WTC11 (cell line): ENCODE data around the gene DHX29. TPM values are rescaled to one million over a fixed set of nuclear protein-coding genes. Genes with fewer than 3 reads are reported as not detected.

Source experiments
- ATAC-seq: fragments of 200-7000 bp; cut with Tn5 transposase; 2 replicates; pipeline ENCODE4 v1.10.0; 2021; ENCODE audit warnings: mild to moderate bottlenecking, moderate library complexity
- CTCF ChIA-PET: fragments of 300-600 bp; sonication (Branson Sonifier 250); formaldehyde crosslinking; loops from one replicate; lab custom pipeline; 2021; ENCODE audit warnings: antibody characterized with exemption; lab: Charles Lee
- POLR2A ChIA-PET: fragments of 350-600 bp; sonication (Branson Sonifier 250); formaldehyde crosslinking; loops from one replicate; lab custom pipeline; 2021; ENCODE audit warnings: antibody characterized with exemption; lab: Charles Lee
- DNase-seq: peaks from one replicate; pipeline ENCODE4 v3.0.0; 2021; ENCODE audit warnings: low spot score
- H3K27ac Mint-ChIP-seq: 2 replicates; pipeline ENCODE4 v1.8.0; 2021; ENCODE audit warnings: mixed read lengths
- H3K27me3 Mint-ChIP-seq: 2 replicates; pipeline ENCODE4 v1.8.0; 2021; ENCODE audit warnings: low read depth, mild to moderate bottlenecking, moderate library complexity, mixed read lengths
- H3K36me3 Mint-ChIP-seq: 2 replicates; pipeline ENCODE4 v1.8.0; 2021; ENCODE audit warnings: mixed read lengths
- H3K4me1 Mint-ChIP-seq: 2 replicates; pipeline ENCODE4 v1.8.0; 2022; ENCODE audit warnings: mixed read lengths
- H3K4me3 Mint-ChIP-seq: 2 replicates; pipeline ENCODE4 v1.8.0; 2021; ENCODE audit warnings: mild to moderate bottlenecking, moderate library complexity, mixed read lengths
- H3K9me3 Mint-ChIP-seq: 2 replicates; pipeline ENCODE4 v1.8.0; 2021; ENCODE audit warnings: mixed read lengths
- ESRRA ChIP-seq: sonication (generic); formaldehyde crosslinking; IDR thresholded peaks from 2 replicates; pipeline ENCODE4 v1.8.1; 2022; ENCODE audit warnings: mild to moderate bottlenecking, missing genetic modification reagents, borderline replicate concordance
- ETV6 ChIP-seq: sonication (generic); formaldehyde crosslinking; IDR thresholded peaks from 2 replicates; pipeline ENCODE4 v1.8.1; 2022; ENCODE audit warnings: mild to moderate bottlenecking, missing genetic modification reagents
- FOXJ3 ChIP-seq: sonication (generic); formaldehyde crosslinking; IDR thresholded peaks from 2 replicates; pipeline ENCODE4 v1.9.0; 2021; ENCODE audit warnings: missing genetic modification reagents, mild to moderate bottlenecking, borderline replicate concordance
- GABPB1 ChIP-seq: sonication (generic); formaldehyde crosslinking; IDR thresholded peaks from 2 replicates; pipeline ENCODE4 v1.8.1; 2023; ENCODE audit warnings: mild to moderate bottlenecking, missing genetic modification reagents
- OVOL2 ChIP-seq: fragments of 250-450 bp; sonication (Bioruptor Pico); IDR thresholded peaks from 2 replicates; pipeline ENCODE4 v1.9.0; 2021; ENCODE audit warnings: mild to moderate bottlenecking, borderline replicate concordance
- TP53 ChIP-seq: sonication (generic); formaldehyde crosslinking; IDR thresholded peaks from 2 replicates; pipeline ENCODE4 v1.8.1; 2023; ENCODE audit warnings: mild to moderate bottlenecking, missing genetic modification reagents
- ZNF121 ChIP-seq: sonication (generic); formaldehyde crosslinking; IDR thresholded peaks from 2 replicates; pipeline ENCODE4 v1.8.0; 2023; ENCODE audit warnings: missing genetic modification reagents
- ZNF671 ChIP-seq: fragments of 250-450 bp; sonication (Bioruptor Pico); IDR thresholded peaks from 2 replicates; pipeline ENCODE4 v1.8.0; 2021; ENCODE audit warnings: mild to moderate bottlenecking
- total RNA-seq: library from RNA; stranded (reverse); gene quantifications from 3 replicates; pipeline ENCODE4 v1.2.3, GENCODE V29; 2021
- TF ChIP-seq, protein P1 (sequence below): sonication (generic); formaldehyde crosslinking; IDR thresholded peaks from 2 replicates; pipeline ENCODE4 v1.8.0; 2023; ENCODE audit warnings: mild to moderate bottlenecking, missing genetic modification reagents
- TF ChIP-seq, protein P2 (sequence below): sonication (generic); formaldehyde crosslinking; IDR thresholded peaks from 2 replicates; pipeline ENCODE4 v1.8.1; 2022; ENCODE audit warnings: low read depth, missing genetic modification reagents, borderline replicate concordance
- TF ChIP-seq, protein P3 (sequence below): sonication (generic); formaldehyde crosslinking; IDR thresholded peaks from 2 replicates; pipeline ENCODE4 v1.8.0; 2022; ENCODE audit warnings: mild to moderate bottlenecking, missing genetic modification reagents
- TF ChIP-seq, protein P4 (sequence below): fragments of 250-450 bp; sonication (Bioruptor Pico); IDR thresholded peaks from 2 replicates; pipeline ENCODE4 v1.9.0; 2021; ENCODE audit warnings: mild to moderate bottlenecking
- TF ChIP-seq, protein P5 (sequence below): sonication (generic); formaldehyde crosslinking; IDR thresholded peaks from 2 replicates; pipeline ENCODE4 v1.8.1; 2023; ENCODE audit warnings: mild to moderate bottlenecking, moderate library complexity, missing genetic modification reagents
- TF ChIP-seq, protein P6 (sequence below): sonication (generic); formaldehyde crosslinking; IDR thresholded peaks from 2 replicates; pipeline ENCODE4 v1.8.1; 2023; ENCODE audit warnings: mild to moderate bottlenecking, missing genetic modification reagents, moderate library complexity
- TF ChIP-seq, protein P7 (sequence below): sonication (generic); formaldehyde crosslinking; IDR thresholded peaks from 2 replicates; pipeline ENCODE4 v1.8.0; 2023; ENCODE audit warnings: missing genetic modification reagents, mild to moderate bottlenecking, borderline replicate concordance
- TF ChIP-seq, protein P8 (sequence below): fragments of 200-600 bp; IDR thresholded peaks from 2 replicates; pipeline ENCODE4 v1.8.0; 2022; ENCODE audit warnings: antibody characterized with exemption

Gene DHX29
- total RNA-seq, 1 experiment from 2014 or later: 29.7 TPM

DNA sequence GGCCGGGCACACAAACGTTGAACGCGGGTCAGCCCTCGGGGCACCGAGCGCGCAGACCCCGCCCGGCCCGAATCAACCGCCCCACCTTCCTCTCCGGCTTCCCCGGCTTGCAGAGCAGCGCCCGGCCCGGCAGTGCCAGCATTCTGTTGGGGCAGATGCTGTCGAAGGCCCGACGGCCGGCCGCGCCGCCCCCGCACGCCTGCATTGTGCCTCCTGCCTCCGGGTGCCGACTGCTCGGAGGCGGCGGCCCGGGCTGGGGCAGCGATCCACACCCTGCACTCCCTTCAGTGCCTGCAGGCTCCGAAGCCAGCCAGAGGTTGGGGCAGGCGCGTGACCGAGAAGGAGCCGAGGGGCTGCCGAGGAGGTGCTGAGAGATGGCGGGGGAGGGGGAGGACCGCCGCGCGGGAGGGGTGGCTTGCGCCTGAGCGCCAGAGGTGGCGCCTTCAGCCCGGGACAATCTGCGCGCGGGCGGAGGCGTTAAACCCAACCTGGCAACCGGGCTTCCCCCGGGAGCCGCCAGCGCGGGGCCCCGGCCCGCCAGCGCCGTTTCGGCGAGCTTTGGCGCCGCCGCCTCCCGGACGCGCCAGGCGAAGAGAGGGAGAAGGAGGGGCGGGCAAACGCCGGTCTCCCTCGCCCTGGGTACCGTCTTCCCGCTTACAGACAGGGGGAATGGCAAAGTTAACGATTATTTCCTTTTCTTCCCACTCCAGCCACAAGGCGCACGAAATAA, 80.4 kb downstream of the DHX29 start, which contains the start of gene MCIDAS (continued):
- TF ChIP-seq, protein P1, sequence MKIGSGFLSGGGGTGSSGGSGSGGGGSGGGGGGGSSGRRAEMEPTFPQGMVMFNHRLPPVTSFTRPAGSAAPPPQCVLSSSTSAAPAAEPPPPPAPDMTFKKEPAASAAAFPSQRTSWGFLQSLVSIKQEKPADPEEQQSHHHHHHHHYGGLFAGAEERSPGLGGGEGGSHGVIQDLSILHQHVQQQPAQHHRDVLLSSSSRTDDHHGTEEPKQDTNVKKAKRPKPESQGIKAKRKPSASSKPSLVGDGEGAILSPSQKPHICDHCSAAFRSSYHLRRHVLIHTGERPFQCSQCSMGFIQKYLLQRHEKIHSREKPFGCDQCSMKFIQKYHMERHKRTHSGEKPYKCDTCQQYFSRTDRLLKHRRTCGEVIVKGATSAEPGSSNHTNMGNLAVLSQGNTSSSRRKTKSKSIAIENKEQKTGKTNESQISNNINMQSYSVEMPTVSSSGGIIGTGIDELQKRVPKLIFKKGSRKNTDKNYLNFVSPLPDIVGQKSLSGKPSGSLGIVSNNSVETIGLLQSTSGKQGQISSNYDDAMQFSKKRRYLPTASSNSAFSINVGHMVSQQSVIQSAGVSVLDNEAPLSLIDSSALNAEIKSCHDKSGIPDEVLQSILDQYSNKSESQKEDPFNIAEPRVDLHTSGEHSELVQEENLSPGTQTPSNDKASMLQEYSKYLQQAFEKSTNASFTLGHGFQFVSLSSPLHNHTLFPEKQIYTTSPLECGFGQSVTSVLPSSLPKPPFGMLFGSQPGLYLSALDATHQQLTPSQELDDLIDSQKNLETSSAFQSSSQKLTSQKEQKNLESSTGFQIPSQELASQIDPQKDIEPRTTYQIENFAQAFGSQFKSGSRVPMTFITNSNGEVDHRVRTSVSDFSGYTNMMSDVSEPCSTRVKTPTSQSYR (CRISPR knock-in tag): 0 out of 2 replicates have a peak, but pooled peaks have one; percentile 46
- TF ChIP-seq, protein P2, sequence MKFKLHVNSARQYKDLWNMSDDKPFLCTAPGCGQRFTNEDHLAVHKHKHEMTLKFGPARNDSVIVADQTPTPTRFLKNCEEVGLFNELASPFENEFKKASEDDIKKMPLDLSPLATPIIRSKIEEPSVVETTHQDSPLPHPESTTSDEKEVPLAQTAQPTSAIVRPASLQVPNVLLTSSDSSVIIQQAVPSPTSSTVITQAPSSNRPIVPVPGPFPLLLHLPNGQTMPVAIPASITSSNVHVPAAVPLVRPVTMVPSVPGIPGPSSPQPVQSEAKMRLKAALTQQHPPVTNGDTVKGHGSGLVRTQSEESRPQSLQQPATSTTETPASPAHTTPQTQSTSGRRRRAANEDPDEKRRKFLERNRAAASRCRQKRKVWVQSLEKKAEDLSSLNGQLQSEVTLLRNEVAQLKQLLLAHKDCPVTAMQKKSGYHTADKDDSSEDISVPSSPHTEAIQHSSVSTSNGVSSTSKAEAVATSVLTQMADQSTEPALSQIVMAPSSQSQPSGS (CRISPR knock-in tag): no peak
- TF ChIP-seq, protein P3, sequence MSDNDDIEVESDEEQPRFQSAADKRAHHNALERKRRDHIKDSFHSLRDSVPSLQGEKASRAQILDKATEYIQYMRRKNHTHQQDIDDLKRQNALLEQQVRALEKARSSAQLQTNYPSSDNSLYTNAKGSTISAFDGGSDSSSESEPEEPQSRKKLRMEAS: peak; percentile 27
- TF ChIP-seq, protein P4, sequence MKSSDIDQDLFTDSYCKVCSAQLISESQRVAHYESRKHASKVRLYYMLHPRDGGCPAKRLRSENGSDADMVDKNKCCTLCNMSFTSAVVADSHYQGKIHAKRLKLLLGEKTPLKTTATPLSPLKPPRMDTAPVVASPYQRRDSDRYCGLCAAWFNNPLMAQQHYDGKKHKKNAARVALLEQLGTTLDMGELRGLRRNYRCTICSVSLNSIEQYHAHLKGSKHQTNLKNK: no peak
- TF ChIP-seq, protein P5, sequence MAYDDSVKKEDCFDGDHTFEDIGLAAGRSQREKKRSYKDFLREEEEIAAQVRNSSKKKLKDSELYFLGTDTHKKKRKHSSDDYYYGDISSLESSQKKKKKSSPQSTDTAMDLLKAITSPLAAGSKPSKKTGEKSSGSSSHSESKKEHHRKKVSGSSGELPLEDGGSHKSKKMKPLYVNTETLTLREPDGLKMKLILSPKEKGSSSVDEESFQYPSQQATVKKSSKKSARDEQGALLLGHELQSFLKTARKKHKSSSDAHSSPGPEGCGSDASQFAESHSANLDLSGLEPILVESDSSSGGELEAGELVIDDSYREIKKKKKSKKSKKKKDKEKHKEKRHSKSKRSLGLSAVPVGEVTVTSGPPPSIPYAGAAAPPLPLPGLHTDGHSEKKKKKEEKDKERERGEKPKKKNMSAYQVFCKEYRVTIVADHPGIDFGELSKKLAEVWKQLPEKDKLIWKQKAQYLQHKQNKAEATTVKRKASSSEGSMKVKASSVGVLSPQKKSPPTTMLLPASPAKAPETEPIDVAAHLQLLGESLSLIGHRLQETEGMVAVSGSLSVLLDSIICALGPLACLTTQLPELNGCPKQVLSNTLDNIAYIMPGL (CRISPR knock-in tag): peak; percentile 77; the same call in 1 of the 2 replicates
- TF ChIP-seq, protein P6, sequence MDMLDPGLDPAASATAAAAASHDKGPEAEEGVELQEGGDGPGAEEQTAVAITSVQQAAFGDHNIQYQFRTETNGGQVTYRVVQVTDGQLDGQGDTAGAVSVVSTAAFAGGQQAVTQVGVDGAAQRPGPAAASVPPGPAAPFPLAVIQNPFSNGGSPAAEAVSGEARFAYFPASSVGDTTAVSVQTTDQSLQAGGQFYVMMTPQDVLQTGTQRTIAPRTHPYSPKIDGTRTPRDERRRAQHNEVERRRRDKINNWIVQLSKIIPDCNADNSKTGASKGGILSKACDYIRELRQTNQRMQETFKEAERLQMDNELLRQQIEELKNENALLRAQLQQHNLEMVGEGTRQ (CRISPR knock-in tag): 0 out of 2 replicates have a peak, but pooled peaks have one; percentile 9
- peak; percentile 24; the same call in 1 of the 2 replicates for TF ChIP-seq ETV6 (CRISPR knock-in tag)
- no peak for TF ChIP-seq FOXJ3 (CRISPR knock-in tag)
- TF ChIP-seq ZNF671: no peak
- no peak for TF ChIP-seq ESRRA (CRISPR knock-in tag)
- TF ChIP-seq, all 79 proteins: peak for 9

DNA sequence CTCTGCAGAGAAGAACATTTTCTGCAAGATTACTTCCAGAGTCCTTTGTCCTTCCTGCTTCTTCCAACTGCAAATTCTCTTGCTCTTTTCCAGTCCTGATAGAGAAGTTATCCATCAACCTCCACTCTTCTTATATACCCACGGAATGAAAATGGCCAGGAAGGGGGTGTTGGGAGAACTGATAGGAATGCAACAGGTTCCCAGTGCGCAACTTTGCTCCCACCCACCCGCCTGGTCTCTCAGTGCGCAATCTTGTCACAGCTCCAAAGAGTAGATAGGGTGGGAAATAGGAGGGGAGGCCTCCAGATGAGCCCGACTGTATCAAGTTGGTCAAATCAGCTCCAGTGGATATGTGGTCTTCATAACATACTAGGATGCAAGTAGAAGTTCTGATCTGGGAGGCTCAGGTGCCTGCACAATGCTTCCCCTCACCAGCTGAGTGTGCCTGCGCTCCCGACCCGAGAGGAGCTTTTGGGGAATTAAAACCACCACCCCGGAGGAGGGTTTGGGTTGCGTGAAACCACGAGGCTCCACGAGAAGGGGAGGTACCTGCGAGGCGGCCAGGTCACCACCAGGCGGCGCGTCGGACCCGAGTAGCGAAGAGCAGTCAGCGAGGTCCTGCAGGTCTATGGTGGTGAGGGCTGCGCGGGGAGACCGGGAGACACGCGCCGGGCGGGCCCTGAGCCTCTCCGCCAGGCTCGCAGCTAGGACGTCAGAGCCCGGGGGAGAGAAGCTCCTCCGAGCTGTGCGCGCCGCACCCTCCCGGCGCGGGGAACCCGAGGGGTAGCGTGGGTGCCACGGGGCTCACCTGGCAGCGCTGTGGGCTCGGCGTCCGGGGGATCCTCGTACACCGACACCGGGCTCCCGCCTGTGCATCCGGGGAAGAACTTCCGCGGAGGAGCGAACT, 81.2 kb downstream of the DHX29 start:
- Mint-ChIP-seq H3K9me3 (no peaks in the 10 kb centered on the region), H3K4me3 (peak overlapping the region; percentile 56), H3K4me1 (peaks cover 34% of the 10 kb centered on the region), H3K27ac (no peak overlapping the region), H3K27me3 (peaks cover 99% of the 10 kb centered on the region), H3K36me3 (no peaks in the 10 kb centered on the region)
- ChIA-PET CTCF (interaction anchor here (0.6 to 2.0 kb wide), 9 partner anchors 8 to 590 kb away, joined by 3 to 8 read pairs (median 4); partner anchors contain the start of gene CDC20B), POLR2A (no interaction called here)
- peak; percentile 74 for ATAC-seq
- DNase-seq: peak; percentile 90
- TF ChIP-seq ZNF121 (CRISPR knock-in tag) (0 out of 2 replicates have a peak, but pooled peaks have one; percentile 22), OVOL2 (no peak), GABPB1 (no peak; the same call in 1 of the 2 replicates), TP53 (CRISPR knock-in tag) (no peak)
- TF ChIP-seq, protein P7, sequence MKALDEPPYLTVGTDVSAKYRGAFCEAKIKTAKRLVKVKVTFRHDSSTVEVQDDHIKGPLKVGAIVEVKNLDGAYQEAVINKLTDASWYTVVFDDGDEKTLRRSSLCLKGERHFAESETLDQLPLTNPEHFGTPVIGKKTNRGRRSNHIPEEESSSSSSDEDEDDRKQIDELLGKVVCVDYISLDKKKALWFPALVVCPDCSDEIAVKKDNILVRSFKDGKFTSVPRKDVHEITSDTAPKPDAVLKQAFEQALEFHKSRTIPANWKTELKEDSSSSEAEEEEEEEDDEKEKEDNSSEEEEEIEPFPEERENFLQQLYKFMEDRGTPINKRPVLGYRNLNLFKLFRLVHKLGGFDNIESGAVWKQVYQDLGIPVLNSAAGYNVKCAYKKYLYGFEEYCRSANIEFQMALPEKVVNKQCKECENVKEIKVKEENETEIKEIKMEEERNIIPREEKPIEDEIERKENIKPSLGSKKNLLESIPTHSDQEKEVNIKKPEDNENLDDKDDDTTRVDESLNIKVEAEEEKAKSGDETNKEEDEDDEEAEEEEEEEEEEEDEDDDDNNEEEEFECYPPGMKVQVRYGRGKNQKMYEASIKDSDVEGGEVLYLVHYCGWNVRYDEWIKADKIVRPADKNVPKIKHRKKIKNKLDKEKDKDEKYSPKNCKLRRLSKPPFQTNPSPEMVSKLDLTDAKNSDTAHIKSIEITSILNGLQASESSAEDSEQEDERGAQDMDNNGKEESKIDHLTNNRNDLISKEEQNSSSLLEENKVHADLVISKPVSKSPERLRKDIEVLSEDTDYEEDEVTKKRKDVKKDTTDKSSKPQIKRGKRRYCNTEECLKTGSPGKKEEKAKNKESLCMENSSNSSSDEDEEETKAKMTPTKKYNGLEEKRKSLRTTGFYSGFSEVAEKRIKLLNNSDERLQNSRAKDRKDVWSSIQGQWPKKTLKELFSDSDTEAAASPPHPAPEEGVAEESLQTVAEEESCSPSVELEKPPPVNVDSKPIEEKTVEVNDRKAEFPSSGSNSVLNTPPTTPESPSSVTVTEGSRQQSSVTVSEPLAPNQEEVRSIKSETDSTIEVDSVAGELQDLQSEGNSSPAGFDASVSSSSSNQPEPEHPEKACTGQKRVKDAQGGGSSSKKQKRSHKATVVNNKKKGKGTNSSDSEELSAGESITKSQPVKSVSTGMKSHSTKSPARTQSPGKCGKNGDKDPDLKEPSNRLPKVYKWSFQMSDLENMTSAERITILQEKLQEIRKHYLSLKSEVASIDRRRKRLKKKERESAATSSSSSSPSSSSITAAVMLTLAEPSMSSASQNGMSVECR (CRISPR knock-in tag): peak; percentile 52; the same call in 1 of the 2 replicates
- TF ChIP-seq, protein P5 (CRISPR knock-in tag): peak; percentile 53
- TF ChIP-seq, protein P8, sequence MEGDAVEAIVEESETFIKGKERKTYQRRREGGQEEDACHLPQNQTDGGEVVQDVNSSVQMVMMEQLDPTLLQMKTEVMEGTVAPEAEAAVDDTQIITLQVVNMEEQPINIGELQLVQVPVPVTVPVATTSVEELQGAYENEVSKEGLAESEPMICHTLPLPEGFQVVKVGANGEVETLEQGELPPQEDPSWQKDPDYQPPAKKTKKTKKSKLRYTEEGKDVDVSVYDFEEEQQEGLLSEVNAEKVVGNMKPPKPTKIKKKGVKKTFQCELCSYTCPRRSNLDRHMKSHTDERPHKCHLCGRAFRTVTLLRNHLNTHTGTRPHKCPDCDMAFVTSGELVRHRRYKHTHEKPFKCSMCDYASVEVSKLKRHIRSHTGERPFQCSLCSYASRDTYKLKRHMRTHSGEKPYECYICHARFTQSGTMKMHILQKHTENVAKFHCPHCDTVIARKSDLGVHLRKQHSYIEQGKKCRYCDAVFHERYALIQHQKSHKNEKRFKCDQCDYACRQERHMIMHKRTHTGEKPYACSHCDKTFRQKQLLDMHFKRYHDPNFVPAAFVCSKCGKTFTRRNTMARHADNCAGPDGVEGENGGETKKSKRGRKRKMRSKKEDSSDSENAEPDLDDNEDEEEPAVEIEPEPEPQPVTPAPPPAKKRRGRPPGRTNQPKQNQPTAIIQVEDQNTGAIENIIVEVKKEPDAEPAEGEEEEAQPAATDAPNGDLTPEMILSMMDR: peak; percentile 84
